ENCODE measurements around the gene FAM107A. TPM values are rescaled to one million over a fixed set of nuclear protein-coding genes. Genes with fewer than 3 reads are reported as not detected.
A peak's percentile ranks its signal among the peaks of the same experiment; 100 is the strongest.

Gene FAM107A
- total and polyA plus RNA-seq, 2 of the 4 experiments (the other 2 are of a cell fraction) = not detected

DNA sequence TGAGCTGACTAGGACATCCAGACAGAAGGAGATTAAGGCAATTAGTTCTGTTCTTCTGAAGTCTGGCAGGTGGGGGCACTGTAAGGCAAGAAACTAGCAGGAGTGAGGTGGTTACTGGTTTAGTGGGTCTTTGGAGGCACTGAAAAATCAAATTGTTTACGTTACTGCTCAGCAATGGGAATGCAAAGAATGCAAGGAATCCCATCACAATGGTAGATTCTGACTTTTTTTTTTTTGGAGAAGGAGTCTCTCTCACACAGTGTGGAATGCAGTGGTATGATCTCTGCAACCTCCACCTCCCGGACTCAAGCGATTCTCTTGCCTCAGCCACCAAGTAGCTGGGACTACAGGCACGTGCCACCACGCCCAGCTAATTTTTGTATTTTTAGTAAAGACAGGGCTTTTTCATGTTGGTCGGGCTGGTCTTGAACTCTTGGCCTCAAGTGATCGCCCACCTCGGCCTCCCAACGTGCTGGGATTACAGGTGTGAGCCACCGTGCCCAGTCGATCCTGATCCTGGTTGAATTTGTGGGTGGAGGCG is 16.4 kb downstream of the FAM107A start:
- Histone ChIP-seq H2BK120ac (ENCODE audit: low read depth, low read length) (peak overlapping the region; percentile 97), H3K9ac (ENCODE audit: low read depth, low read length) (no peak overlapping the region), H3K23ac (ENCODE audit: low read depth, low read length) (peak overlapping the region; percentile 40; the same call in 1 of the 2 replicates), H2BK5ac (ENCODE audit: low read depth, low read length, poor library complexity, severe bottlenecking) (peak overlapping the region; percentile 70), H3K14ac (replicated peaks; ENCODE audit: low read depth, low read length) (peak overlapping the region; percentile 90), H3K9me1 (ENCODE audit: insufficient read depth, low read length) (peaks cover 14% of the 10 kb centered on the region), H2AFZ (replicated peaks; ENCODE audit: low read length, poor library complexity) (no peak overlapping the region), H3K4ac (ENCODE audit: low read depth, low read length) (peak overlapping the region; percentile 96), H3K9me3 (ENCODE audit: control insufficient read depth, insufficient read depth, low read length) (no peaks in the 10 kb centered on the region), H2BK15ac (ENCODE audit: low read depth, low read length) (peak overlapping the region; percentile 84; the same call in 2 of the 3 replicates), H3K27me3 (ENCODE audit: control insufficient read depth, insufficient read depth, low read length) (no peaks in the 10 kb centered on the region), H4K8ac (ENCODE audit: low read depth in 2 of 2, low read length in 2 of 2) (peak overlapping the region in 1 of 2 experiments; percentile 84; a peak in 3 of 4 replicates), H3K18ac (ENCODE audit: low read depth, low read length) (peak overlapping the region; percentile 78; the same call in 1 of the 2 replicates), H4K20me1 (ENCODE audit: insufficient read depth, low read length) (no peaks in the 10 kb centered on the region), H3K36me3 (ENCODE audit: control insufficient read depth, insufficient read depth, low read length) (no peaks in the 10 kb centered on the region), H2AK9ac (replicated peaks; ENCODE audit: low read depth, low read length, poor library complexity) (peak overlapping the region; percentile 89), H3K27ac (ENCODE audit: insufficient read depth, low read length) (peak overlapping the region; percentile 81), H3K56ac (ENCODE audit: extremely low read depth, insufficient read depth, low read length) (peak overlapping the region; percentile 55; the same call in 1 of the 2 replicates), H3K4me1 (ENCODE audit: control insufficient read depth, insufficient read depth, low read length) (peaks cover 4% of the 10 kb centered on the region; the same call in 1 of the 2 replicates), H3K4me3 (ENCODE audit: insufficient read depth, low read depth, low read length) (no peak overlapping the region), H3K79me1 (ENCODE audit: low read depth in 1 of 2, low read length in 2 of 2) (no peaks in the 10 kb centered on the region), H3K4me2 (ENCODE audit: low read depth, low read length) (no peak overlapping the region), H2AK5ac (ENCODE audit: low read depth, low read length) (peak overlapping the region; percentile 92), H4K91ac (ENCODE audit: insufficient read depth, low read depth, low read length) (peak overlapping the region; percentile 99), H2BK20ac (ENCODE audit: low read depth, low read length) (peak overlapping the region; percentile 95), H4K5ac (ENCODE audit: low read depth, low read length) (peak overlapping the region; percentile 41; the same call in 1 of the 2 replicates)
- dilution Hi-C loops (cut with HindIII; ENCODE audit: low sequenced_read_pairs, unreplicated experiment) = no loop called here
- in situ Hi-C loops (cut with MboI; ENCODE audit: low sequenced_read_pairs) = loop anchor here (5.0 to 25.0 kb wide), 2 partner anchors 66 to 426 kb away; no protein-coding TSS in a partner anchor
- WGBS, 2 experiments (ENCODE audit: extremely low coverage in 2 of 2, insufficient read length in 1 of 2) = 29% methylated on average over 3 of the region's 12 CpGs; no CpG with 5 or more reads in 1 of the 2 experiments
- ATAC-seq (ENCODE audit: low read depth) = peak; percentile 91
- intact Hi-C loops (cut with micrococcal nuclease) = loop anchor here (2.0 to 10.0 kb wide), 5 partner anchors 70 to 1074 kb away; no protein-coding TSS in a partner anchor
- no TSS peak for BruUV-seq (replicated peaks)
- TF ChIP-seq, protein P1, sequence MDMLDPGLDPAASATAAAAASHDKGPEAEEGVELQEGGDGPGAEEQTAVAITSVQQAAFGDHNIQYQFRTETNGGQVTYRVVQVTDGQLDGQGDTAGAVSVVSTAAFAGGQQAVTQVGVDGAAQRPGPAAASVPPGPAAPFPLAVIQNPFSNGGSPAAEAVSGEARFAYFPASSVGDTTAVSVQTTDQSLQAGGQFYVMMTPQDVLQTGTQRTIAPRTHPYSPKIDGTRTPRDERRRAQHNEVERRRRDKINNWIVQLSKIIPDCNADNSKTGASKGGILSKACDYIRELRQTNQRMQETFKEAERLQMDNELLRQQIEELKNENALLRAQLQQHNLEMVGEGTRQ (IDR thresholded peaks at IDR 0.05; ENCODE audit: low read depth, low read length) = peak; percentile 52; the same call in 1 of the 2 replicates
- TF ChIP-seq RAD21 (IDR thresholded peaks at IDR 0.05; ENCODE audit: low read length) = peak; percentile 90
- no peak for TF ChIP-seq FOS (IDR thresholded peaks at IDR 0.05; ENCODE audit: low read depth, low read length)
- TF ChIP-seq RFX5 (IDR thresholded peaks at IDR 0.05; ENCODE audit: low read depth, low read length) = no peak
- TF ChIP-seq, protein P2, sequence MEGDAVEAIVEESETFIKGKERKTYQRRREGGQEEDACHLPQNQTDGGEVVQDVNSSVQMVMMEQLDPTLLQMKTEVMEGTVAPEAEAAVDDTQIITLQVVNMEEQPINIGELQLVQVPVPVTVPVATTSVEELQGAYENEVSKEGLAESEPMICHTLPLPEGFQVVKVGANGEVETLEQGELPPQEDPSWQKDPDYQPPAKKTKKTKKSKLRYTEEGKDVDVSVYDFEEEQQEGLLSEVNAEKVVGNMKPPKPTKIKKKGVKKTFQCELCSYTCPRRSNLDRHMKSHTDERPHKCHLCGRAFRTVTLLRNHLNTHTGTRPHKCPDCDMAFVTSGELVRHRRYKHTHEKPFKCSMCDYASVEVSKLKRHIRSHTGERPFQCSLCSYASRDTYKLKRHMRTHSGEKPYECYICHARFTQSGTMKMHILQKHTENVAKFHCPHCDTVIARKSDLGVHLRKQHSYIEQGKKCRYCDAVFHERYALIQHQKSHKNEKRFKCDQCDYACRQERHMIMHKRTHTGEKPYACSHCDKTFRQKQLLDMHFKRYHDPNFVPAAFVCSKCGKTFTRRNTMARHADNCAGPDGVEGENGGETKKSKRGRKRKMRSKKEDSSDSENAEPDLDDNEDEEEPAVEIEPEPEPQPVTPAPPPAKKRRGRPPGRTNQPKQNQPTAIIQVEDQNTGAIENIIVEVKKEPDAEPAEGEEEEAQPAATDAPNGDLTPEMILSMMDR (conservative IDR thresholded peaks at IDR 0.05; ENCODE audit: low read depth, low read length) = peak; percentile 88
- TF ChIP-seq RCOR1 (IDR thresholded peaks at IDR 0.05; ENCODE audit: insufficient replicate concordance, low read length) = no peak
- TF ChIP-seq CEBPB (IDR thresholded peaks at IDR 0.05; ENCODE audit: low read depth, low read length) = peak; percentile 12; the same call in 1 of the 2 replicates
- peak; percentile 66 for TF ChIP-seq SMC3 (IDR thresholded peaks at IDR 0.05; ENCODE audit: low read depth, low read length)
- peak; percentile 95 for TF ChIP-seq BHLHE40 (IDR thresholded peaks at IDR 0.05; ENCODE audit: low read depth, low read length)
- peak; percentile 98 for DNase-seq
- ChIA-PET CTCF (interaction anchor here (0.6 to 1.5 kb wide), 9 partner anchors 8 to 1299 kb away, joined by 3 to 15 read pairs (median 4); no protein-coding TSS in a partner anchor), POLR2A (ENCODE audit: unreplicated experiment) (no interaction called here)

All from IMR-90 (cell line).